ENCODE results near the gene TSPO2.
A peak's percentile ranks its signal among the peaks of the same experiment; 100 is the strongest.
"Not testable (repeated sequence)": the region's sequence is repeated elsewhere in the genome, so short reads cannot be mapped to it uniquely, and the experiment has no call there.

Gene TSPO2, protein sequence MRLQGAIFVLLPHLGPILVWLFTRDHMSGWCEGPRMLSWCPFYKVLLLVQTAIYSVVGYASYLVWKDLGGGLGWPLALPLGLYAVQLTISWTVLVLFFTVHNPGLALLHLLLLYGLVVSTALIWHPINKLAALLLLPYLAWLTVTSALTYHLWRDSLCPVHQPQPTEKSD

DNA sequence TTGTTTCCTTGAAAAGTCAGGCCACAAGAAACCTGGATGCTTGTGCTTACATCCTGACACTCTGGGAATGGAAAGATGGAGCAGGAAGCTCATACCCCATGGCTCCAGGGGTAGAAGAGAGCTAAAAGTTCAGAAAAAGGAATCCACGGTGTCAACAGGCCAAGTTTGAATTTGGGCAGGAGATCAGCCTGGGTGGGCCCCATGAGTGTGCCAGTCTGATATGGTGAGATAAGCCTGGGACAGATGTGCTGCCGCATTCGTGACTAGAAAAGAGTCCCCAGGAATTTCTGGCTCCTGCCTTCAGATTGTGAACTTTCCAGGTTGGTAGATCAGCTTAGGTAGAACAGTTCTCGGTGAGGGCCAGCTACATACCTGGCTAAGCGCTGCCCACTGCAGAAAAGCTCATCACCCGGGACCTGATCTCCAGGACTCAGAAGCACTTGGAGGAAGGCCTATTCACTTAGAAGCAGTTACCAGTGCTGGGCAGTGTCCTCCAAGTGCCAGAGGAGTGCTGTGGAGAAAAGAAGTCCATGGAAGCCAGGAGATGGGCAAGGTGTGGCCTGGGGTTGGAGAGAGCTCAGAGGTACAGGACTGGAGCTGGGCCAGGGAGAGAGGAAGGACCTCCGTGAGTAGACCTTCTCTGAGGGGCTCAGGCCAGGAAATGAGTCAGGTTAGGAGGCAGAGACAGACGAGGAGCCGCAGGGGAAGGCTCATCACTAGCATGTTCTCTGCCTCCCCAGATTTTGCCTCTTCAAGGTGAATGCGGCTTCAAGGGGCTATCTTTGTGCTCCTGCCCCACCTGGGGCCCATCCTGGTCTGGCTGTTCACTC, at the start of gene TSPO2:
TSS of gene TSPO2 (plus strand) at position 242 of the 830 bp plus-strand sequence. CDS start at position 761, 519 bp downstream.
- no peak for DNase-seq

DNA sequence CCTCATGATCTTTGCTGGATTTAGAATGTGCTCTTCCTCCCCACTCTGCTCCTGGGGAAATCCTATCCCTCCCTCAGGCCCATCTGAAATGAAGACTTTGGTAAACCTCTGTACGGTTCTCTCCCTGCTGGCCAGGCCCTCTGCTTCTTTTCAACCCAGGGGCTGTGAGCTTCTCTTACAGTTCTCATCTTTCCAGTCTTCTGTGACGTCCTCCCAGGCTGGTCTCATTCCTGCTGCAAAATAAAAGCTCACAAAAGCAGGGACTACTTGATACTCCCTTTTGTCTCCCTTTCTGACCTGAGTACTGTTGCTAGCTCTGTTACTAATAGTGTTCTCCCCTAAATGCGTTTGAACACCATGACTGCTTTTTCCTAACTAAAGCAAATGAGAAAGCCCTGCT, 49.5 kb upstream of the TSPO2 start:
- no peak for DNase-seq

GRCh38 chr6:40996591-40997233, 45.6 kb upstream of the TSPO2 start:
- DNase-seq = no peak

DNA sequence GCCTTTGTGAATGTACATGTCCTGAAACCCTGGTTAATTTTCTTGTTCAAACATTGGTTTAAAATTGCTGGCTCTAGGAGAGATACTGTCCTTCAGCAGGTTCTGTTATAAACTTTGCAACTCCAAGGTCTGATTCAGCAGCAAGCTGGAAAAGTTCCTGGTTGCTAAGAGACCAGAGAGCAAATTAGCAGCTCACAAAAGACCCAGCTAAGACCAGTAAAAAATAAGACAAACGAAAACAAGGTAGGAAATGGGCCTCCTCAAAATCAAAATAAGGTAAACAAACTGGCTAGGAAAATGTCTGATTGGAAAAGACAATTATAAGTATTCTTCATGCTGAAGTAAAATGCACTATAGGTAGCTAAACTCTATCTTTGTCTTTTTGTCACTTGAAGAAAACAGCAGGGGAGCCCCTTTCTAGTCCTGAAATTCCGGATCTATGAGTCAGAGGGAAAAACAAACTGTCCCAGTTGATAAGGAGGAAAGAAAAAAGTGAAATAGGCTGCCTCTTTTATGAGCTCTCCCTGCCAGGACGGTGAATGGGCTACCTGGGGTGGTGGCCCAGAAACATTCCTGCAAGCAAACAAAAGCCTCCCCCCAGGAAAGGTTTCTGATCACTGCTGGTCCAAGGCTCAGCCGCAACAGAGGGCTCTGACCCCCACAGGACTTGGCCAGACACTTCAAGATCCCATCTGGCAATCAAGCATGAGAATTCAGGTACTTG, 44.9 kb upstream of the TSPO2 start:
- DNase-seq = peak; percentile 39

DNA sequence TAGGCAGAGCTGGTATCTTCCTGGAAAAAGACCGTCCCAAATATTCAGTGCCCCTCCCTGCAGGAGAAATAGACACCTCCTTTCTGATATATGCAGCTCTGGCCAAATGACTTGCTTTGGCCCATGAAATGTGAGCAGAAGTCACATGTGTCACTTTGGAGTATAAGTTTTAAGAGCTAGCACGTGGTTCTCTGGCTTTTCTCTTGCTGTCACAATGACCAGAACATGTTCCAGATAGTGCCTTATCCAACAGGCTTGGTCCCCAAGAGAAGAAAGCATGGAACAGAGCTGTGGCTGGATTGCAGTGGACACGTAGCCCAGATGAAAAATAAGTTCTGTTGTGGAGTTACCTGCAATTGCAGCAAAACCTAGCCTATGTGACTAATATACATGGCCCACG, 43.6 kb upstream of the TSPO2 start:
- no peak for DNase-seq

DNA sequence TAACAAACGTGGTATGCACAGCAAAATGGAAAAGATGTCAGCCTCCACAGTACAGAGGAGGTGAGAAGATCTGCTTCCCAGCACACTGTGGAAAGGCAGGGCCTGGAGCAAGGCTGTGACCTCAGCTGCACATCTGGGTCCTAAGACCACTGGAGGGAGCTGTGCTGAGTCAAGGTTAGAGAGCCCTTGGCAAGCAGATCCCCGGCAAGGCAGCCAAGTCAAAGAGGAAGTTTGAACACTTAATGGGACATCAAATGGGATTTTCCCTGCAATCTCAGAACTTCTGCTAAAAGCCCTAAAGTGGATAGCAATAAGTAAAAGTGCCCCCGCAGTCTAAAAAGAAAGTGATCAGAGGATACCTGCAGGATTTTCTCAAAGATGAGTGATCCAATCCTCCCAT, 42.7 kb upstream of the TSPO2 start:
- no peak for DNase-seq

- no peak for DNase-seq
These were observed 42.0 kb upstream of the TSPO2 start for GRCh38 chr6:41000248-41000647.

- DNase-seq = no peak
These were observed 40.1 kb upstream of the TSPO2 start for GRCh38 chr6:41002168-41002567.

DNA sequence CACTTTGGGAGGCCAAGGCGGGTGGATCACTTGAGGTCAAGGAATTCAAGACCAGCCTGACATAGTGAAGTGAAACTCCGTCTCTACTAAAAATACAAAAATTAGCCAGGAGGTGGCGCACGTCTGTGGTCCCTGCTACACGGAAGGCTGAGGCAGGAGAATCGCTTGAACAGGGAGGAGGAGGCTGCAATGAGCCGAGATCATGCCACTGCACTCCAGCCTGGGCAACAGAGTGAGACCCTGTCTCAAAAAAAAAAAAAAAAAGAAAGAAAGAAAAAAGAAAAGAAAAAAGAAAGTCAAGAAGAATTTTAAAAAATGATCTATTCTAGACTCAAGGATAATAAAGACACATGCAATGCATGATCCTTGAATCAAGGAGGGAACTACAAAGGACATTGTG, 36.0 kb upstream of the TSPO2 start:
- not testable (repeated sequence) for DNase-seq

GRCh38 chr6:41006980-41007379, 35.3 kb upstream of the TSPO2 start:
- not testable (repeated sequence) for DNase-seq

- no peak for DNase-seq
These were observed 34.3 kb upstream of the TSPO2 start for GRCh38 chr6:41008011-41008410.

GRCh38 chr6:41009669-41010068, 32.6 kb upstream of the TSPO2 start:
- no peak for DNase-seq

- DNase-seq = no peak
These were observed 30.6 kb upstream of the TSPO2 start for GRCh38 chr6:41011673-41012072.

GRCh38 chr6:41013466-41014153, 28.7 kb upstream of the TSPO2 start:
- no peak for DNase-seq

DNA sequence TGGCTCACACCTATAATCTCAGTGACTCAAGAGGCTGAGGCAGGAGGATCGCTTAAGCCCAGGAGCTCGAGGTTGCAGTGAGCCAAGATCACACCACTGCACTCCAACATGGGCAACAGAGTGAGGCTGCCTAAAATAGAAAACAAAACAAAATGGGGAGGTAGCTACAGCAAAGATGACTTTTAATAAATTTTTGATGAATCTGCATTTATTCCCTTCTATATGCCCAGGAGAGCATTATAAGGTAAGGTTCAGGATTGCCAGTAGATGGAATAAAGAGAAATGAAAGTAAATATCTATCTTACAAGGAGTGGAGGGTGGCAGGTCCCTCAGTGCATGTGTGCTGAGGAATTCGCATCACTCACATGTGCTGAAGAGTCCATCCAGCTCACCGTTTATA, 27.5 kb upstream of the TSPO2 start:
- no peak for DNase-seq

DNA sequence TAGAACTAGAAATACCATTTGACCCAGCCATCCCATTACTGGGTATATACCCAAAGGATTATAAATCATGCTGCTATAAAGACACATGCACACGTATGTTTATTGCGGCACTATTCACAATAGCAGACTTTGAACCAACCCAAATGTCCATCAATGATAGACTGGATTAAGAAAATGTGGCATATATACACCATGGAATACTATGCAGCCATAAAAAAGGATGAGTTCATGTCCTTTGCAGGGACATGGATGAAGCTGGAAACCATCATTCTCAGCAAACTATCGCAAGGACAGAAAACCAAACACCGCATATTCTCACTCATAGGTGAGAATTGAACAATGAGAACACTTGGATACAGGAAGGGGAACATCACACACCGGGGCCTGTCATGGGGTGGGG, 26.4 kb upstream of the TSPO2 start:
- not testable (repeated sequence) for DNase-seq

DNA sequence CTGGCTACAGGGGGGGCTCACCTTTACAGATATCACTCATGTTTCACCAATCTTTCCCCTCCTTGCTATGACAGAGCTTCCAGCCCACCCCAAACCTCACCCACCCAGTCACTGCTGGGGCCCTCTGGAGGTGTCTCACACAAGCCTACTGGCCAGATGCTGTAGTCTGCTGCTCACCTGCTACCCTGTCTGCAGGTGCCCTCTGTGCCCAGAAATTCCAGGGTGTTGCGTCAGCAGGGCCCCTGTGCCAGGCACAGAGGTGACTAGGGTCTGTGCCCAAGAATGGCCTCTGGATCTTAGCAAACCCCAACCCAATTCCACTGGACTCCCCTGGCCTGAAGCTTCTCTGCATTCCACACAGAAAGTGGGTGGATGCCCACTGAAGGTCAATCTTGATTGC, 24.6 kb upstream of the TSPO2 start:
- no peak for DNase-seq

GRCh38 chr6:41021832-41022231, 20.4 kb upstream of the TSPO2 start:
- DNase-seq = peak; percentile 59

DNA sequence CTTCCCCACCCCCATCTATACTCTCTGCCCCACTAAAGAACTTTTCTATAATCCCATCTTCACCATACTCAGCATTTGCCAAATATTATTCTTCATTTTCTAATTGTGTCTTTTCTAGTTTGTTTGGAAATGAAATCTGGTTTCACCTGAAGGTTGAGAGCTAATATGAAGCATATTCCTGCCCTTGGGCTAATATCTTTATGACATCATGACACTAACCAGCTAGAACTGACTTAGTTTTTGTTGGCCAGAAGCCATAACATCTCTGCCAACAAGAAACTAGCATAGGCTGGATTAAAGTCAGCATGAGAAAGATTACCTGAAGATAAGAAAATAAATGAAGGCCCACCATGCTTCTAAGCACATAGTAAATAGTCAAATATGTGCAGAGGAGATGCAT, 20.0 kb upstream of the TSPO2 start:
- DNase-seq = peak; percentile 6

DNA sequence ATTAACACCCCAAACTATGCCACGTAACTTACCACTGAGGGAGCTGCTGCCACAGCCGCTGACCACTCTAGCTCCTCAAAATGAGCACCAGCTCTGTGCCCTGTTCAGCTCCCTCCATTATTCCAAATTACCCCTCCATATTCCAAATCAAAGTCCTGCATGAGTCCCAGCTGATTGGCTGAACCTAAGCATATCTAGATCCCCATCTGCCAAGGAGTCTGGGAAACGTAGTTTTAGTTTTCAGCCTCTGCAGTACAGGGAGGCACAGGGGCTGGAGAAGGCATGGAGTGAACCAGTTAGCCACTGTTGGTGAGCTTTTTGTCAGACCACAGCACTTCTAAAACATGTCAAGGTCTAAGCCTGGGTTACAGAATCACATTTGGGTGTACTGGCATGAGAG, 19.2 kb upstream of the TSPO2 start:
- no peak for DNase-seq

- DNase-seq = no peak
These were observed 16.2 kb upstream of the TSPO2 start for GRCh38 chr6:41025966-41026530.

DNA sequence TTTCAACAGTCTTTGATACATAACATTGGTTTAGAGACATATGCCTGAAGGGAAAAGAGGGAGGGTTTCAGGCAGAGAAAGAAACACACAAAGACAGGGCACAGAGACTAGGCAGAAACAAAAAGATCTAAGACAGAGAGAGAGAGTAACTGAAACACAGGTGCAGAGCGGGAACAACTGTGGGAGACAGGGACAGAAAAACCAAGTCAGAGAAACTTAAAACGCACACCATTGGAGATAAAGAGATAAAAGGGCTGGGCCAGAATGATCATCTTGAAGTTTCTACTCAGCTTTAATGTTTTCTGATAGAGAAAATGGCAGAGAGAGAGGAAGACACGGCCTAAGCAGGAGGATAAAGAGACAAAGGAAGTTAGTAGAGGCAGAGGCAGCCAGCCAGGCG, 15.0 kb upstream of the TSPO2 start:
- no peak for DNase-seq

Measured in DMS79 (cell line).